Neural progenitor cell (in vitro differentiated cells): Measurements from ENCODE around the gene COPS3. TPM values are rescaled to one million over a fixed set of nuclear protein-coding genes. Genes with fewer than 3 reads are reported as not detected.

Experiments
- DNase-seq: peaks from one replicate; pipeline ENCODE4 v3.0.0-alpha.2; 2016; ENCODE audit warnings: low spot score
- H2AFZ ChIP-seq: fragments of 200-600 bp; sonication (generic); replicated peaks from 2 replicates; pipeline ENCODE4 v1.6.1; 2016; ENCODE audit warnings: antibody characterized with exemption
- H3F3A ChIP-seq: fragments of 200-600 bp; sonication (generic); 2 replicates; pipeline ENCODE4 v1.6.1; 2016; ENCODE audit warnings: antibody characterized with exemption, low read depth
- H3K27ac ChIP-seq: fragments of 200-600 bp; sonication (generic); 2 replicates; pipeline ENCODE4 v1.5.1; 2016; ENCODE audit warnings: mild to moderate bottlenecking
- H3K27me3 ChIP-seq: fragments of 200-600 bp; sonication (generic); 2 replicates; pipeline ENCODE4 v1.6.1; 2016; ENCODE audit warnings: mild to moderate bottlenecking, moderate library complexity
- H3K36me3 ChIP-seq: fragments of 200-600 bp; sonication (generic); 2 replicates; pipeline ENCODE4 v1.5.1; 2016
- H3K4me1 ChIP-seq: fragments of 200-600 bp; sonication (generic); 2 replicates; pipeline ENCODE4 v1.6.1; 2016; ENCODE audit warnings: mixed run types
- H3K4me2 ChIP-seq: fragments of 200-600 bp; sonication (generic); 2 replicates; pipeline ENCODE4 v1.6.1; 2016
- H3K4me3 ChIP-seq: fragments of 200-600 bp; sonication (generic); 2 replicates; pipeline ENCODE4 v1.5.1; 2016
- H3K79me2 ChIP-seq: fragments of 200-600 bp; sonication (generic); 2 replicates; pipeline ENCODE4 v1.6.1; 2016; ENCODE audit warnings: low read depth
- H3K9ac ChIP-seq: fragments of 200-600 bp; sonication (generic); 2 replicates; pipeline ENCODE4 v1.6.1; 2016
- H3K9me3 ChIP-seq: fragments of 200-600 bp; sonication (generic); 2 replicates; pipeline ENCODE4 v1.5.1; 2016; ENCODE audit warnings: low read depth
- H4K20me1 ChIP-seq: fragments of 200-600 bp; sonication (generic); 2 replicates; pipeline ENCODE4 v1.6.1; 2016; ENCODE audit warnings: low read depth
- H3K27ac Mint-ChIP-seq: 3 replicates; pipeline ENCODE4 v1.8.0; 2021; ENCODE audit warnings: mixed read lengths
- H3K27me3 Mint-ChIP-seq: 2 replicates; pipeline ENCODE4 v1.8.0; 2022; ENCODE audit warnings: low read depth, mild to moderate bottlenecking, inconsistent platforms, moderate library complexity, mixed read lengths; ENCODE audit not compliant: insufficient read depth
- H3K36me3 Mint-ChIP-seq: 3 replicates; pipeline ENCODE4 v1.8.0; 2021; ENCODE audit warnings: mixed read lengths
- H3K4me1 Mint-ChIP-seq: 3 replicates; pipeline ENCODE4 v1.8.0; 2021; ENCODE audit warnings: mixed read lengths
- H3K4me3 Mint-ChIP-seq: 3 replicates; pipeline ENCODE4 v1.8.0; 2021; ENCODE audit warnings: mild to moderate bottlenecking, moderate library complexity, mixed read lengths
- H3K9me3 Mint-ChIP-seq: 3 replicates; pipeline ENCODE4 v1.8.0; 2020; ENCODE audit warnings: mixed read lengths
- CTCF ChIP-seq: fragments of 200-600 bp; sonication (generic); IDR thresholded peaks from 2 replicates; pipeline ENCODE4 v1.5.1; 2017; ENCODE audit warnings: antibody characterized with exemption, mild to moderate bottlenecking
- EZH2 ChIP-seq: fragments of 200-600 bp; sonication (generic); IDR thresholded peaks from 2 replicates; pipeline ENCODE4 v1.6.1; 2017; ENCODE audit warnings: antibody characterized with exemption, mild to moderate bottlenecking, moderate library complexity
- EZH2phosphoT487 ChIP-seq: fragments of 200-600 bp; sonication (generic); IDR thresholded peaks from 2 replicates; pipeline ENCODE4 v1.6.1; 2017; ENCODE audit warnings: antibody characterized with exemption
- total RNA-seq: library from RNA; depleted of rRNA; stranded (reverse); fragments of >200 nt; gene quantifications from 2 replicates; pipeline ENCODE4 v1.2.3, GENCODE V29; 2015; ENCODE audit warnings: low replicate concordance

COPS3 gene
- total RNA-seq, 1 donor from 2014 or later, result 113 TPM

DNA sequence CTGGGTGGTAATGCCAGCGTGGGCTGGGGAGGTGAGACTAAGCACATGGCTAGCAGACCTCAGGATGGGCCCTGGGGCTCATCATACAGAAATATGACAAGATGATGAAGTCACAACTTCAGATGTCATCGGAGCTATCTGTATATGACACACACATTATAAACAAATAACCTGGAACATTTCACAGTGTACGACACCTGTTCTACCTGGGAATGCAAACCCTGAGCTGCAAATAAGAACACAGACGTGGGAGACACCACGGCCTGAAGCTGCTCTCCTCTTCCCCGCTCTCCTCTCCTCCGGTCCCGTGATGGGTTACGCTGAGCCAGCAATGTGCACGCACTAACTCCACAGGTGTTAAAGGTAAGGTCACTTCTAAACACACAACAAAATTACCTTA, 79.8 kb downstream of the COPS3 start:
- H3K36me3 Mint-ChIP-seq, result no peaks in the 10 kb centered on the region
- Histone ChIP-seq H4K20me1 (no peaks in the 10 kb centered on the region), H3K4me2 (no peak overlapping the region), H3K4me3 (no peak overlapping the region), H3K9me3 (no peaks in the 10 kb centered on the region), H3K27me3 (no peaks in the 10 kb centered on the region), H3K36me3 (no peaks in the 10 kb centered on the region), H2AFZ (no peak overlapping the region), H3K79me2 (no peaks in the 10 kb centered on the region), H3F3A (no peaks in the 10 kb centered on the region), H3K4me1 (peaks cover 7% of the 10 kb centered on the region), H3K27ac (no peak overlapping the region), H3K9ac (no peak overlapping the region)
- no peak for TF ChIP-seq EZH2phosphoT487
- no peak for TF ChIP-seq EZH2
- no peak for TF ChIP-seq CTCF
- H3K4me1 Mint-ChIP-seq, result peaks cover 18% of the 10 kb centered on the region
- H3K27me3 Mint-ChIP-seq, result no peaks in the 10 kb centered on the region
- no peak for DNase-seq
- H3K9me3 Mint-ChIP-seq, result no peaks in the 10 kb centered on the region
- H3K27ac Mint-ChIP-seq, result no peak overlapping the region
- no peak overlapping the region for H3K4me3 Mint-ChIP-seq

- no peak for TF ChIP-seq EZH2phosphoT487
- TF ChIP-seq EZH2, result no peak
- Histone ChIP-seq H3K4me3 (no peak overlapping the region), H2AFZ (no peak overlapping the region), H4K20me1 (no peaks in the 10 kb centered on the region), H3K9ac (no peak overlapping the region), H3K27ac (no peak overlapping the region), H3K36me3 (no peaks in the 10 kb centered on the region), H3K27me3 (no peaks in the 10 kb centered on the region), H3K4me2 (no peak overlapping the region), H3K79me2 (no peaks in the 10 kb centered on the region), H3F3A (no peaks in the 10 kb centered on the region), H3K9me3 (no peaks in the 10 kb centered on the region), H3K4me1 (peaks cover 7% of the 10 kb centered on the region)
- no peak overlapping the region for H3K4me3 Mint-ChIP-seq
- no peaks in the 10 kb centered on the region for H3K27me3 Mint-ChIP-seq
- H3K4me1 Mint-ChIP-seq, result peaks cover 18% of the 10 kb centered on the region
- DNase-seq, result no peak
- no peaks in the 10 kb centered on the region for H3K9me3 Mint-ChIP-seq
- no peaks in the 10 kb centered on the region for H3K36me3 Mint-ChIP-seq
- no peak overlapping the region for H3K27ac Mint-ChIP-seq
Measured at GRCh38 chr17:17200831-17201230, 80.2 kb downstream of the COPS3 start.

DNA sequence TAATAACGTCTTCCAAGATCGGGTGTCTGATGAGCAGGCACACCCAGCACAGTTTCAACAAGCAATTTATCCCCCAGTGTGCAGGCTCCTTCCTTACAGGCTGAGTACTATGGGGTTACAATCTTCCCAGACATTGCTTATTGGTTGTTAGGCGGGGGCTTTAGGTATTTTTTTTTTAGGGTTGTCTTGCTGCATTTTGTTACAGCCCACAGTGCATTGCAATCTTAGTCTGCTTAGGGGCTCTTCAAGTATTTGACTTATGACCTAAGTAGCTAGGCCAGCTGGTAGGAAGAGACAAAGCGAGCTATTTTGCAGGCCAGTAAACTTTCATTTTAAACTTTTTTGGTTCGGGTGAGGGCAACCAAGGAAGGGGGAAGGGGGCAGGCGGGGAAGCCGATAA, 80.7 kb downstream of the COPS3 start:
- peaks cover 7% of the 10 kb centered on the region for H3K4me1 ChIP-seq
- no peak overlapping the region for H3K4me3 Mint-ChIP-seq
- DNase-seq, result no peak
- H4K20me1 ChIP-seq, result no peaks in the 10 kb centered on the region
- H3K4me2 ChIP-seq, result no peak overlapping the region
- no peak overlapping the region for H2AFZ ChIP-seq
- no peak overlapping the region for H3K4me3 ChIP-seq
- no peaks in the 10 kb centered on the region for H3F3A ChIP-seq
- no peak for TF ChIP-seq EZH2
- no peak for TF ChIP-seq EZH2phosphoT487
- no peak for TF ChIP-seq CTCF
- no peak overlapping the region for H3K27ac ChIP-seq
- H3K27me3 Mint-ChIP-seq, result no peaks in the 10 kb centered on the region
- no peaks in the 10 kb centered on the region for H3K27me3 ChIP-seq
- no peaks in the 10 kb centered on the region for H3K79me2 ChIP-seq
- no peak overlapping the region for H3K27ac Mint-ChIP-seq
- peaks cover 18% of the 10 kb centered on the region for H3K4me1 Mint-ChIP-seq
- H3K9ac ChIP-seq, result no peak overlapping the region
- no peaks in the 10 kb centered on the region for H3K36me3 ChIP-seq
- H3K9me3 ChIP-seq, result no peaks in the 10 kb centered on the region
- no peaks in the 10 kb centered on the region for H3K36me3 Mint-ChIP-seq
- no peaks in the 10 kb centered on the region for H3K9me3 Mint-ChIP-seq

DNA sequence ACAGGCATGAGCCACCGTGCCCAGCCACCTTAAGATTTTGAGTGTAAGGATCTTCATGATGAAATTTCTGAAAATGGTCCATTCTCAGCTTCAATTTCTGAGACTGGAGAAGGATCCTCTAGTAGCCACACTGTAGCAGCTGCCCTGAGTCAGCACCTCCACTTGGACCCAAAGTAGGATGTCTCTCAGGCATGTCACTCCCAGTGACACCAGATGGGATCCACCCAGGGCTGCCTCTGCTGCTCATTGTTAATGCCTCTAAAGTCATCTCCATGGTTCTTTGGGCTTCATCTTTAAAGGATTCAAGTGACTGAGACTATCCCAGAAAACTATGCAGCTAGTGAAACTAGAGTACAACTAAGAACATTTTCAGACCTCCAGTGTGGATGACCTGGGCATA, 82.8 kb downstream of the COPS3 start:
- TF ChIP-seq EZH2phosphoT487, result no peak
- TF ChIP-seq CTCF, result no peak
- no peak overlapping the region for H3K4me2 ChIP-seq
- no peaks in the 10 kb centered on the region for H3K79me2 ChIP-seq
- no peak for DNase-seq
- H3K27me3 ChIP-seq, result no peaks in the 10 kb centered on the region
- no peak overlapping the region for H3K4me3 ChIP-seq
- Mint-ChIP-seq H3K9me3 (no peaks in the 10 kb centered on the region), H3K27ac (no peak overlapping the region), H3K36me3 (no peaks in the 10 kb centered on the region), H3K27me3 (no peaks in the 10 kb centered on the region), H3K4me1 (peaks cover 15% of the 10 kb centered on the region), H3K4me3 (no peak overlapping the region)
- no peaks in the 10 kb centered on the region for H3F3A ChIP-seq
- H2AFZ ChIP-seq, result no peak overlapping the region
- H3K27ac ChIP-seq, result no peak overlapping the region
- H3K9ac ChIP-seq, result no peak overlapping the region
- H3K4me1 ChIP-seq, result peaks cover 7% of the 10 kb centered on the region
- H4K20me1 ChIP-seq, result no peaks in the 10 kb centered on the region
- no peaks in the 10 kb centered on the region for H3K36me3 ChIP-seq
- no peaks in the 10 kb centered on the region for H3K9me3 ChIP-seq
